Nucleus accumbens (tissue), 56 donors: ENCODE results near the gene SLC23A1.
"Not testable (repeated sequence)": the region's sequence is repeated elsewhere in the genome, so short reads cannot be mapped to it uniquely, and the experiment has no call there.

Source experiments
- DNase-seq, 56 donors: peaks; one replicate each; lab custom pipeline; 2025; lab: John Stamatoyannopoulos, UW

Gene SLC23A1

DNA sequence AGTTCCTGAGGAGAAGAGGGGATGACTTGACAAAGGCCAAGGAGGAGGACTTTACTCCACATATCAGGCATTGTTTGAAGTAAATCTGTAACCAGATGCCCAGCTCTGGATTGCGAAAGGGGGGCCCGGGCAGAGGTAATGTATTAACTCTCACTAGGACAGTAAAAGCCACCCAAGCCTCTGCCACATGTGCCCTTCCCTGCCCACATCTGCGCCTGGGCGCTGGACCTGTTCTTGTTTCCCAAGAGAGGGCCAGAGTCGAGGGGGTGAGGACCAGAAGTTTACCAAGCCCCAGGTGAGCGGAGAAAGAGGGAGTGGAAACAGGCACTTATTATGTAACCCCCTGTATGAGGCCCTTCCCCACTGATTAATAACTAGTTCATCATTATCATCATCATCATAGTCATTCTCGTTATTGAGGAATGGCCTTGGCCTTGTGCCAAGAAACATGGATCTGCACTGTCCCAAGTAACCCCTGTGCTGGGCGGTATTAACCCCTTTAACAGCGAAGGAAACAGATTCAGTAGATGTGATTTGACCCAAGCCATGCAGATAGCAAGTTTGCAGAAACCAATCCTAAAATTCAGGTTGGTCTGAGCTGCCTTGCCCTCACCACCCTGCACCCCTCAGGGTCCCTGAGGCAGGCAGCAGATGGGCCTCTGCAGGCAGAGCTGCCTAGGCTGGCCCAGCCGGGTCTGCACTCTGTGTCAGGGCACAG, at the start of gene SLC23A1:
TSS of gene SLC23A1 (minus strand) at position 23 of the 718 bp plus-strand sequence. CDS start 44 bp downstream, outside the sequence.
- no peak for DNase-seq

DNA sequence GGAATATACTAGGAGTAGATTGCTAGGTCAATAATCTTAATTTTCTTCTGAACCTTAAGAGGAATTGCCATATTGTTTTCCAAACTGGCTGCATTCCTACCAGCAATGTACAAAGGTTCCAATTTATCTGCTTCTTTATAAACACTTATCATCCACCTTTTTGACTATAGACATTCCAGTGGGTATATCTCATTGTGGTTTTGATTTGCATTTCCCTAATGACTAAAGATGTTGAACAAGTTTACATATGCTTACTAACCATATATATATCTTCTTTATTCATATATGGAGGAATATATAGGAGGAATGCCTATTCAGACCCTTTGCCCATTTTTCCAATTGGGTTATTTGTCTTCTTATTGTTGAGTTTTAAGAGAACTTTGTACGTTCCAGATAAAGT, 48.6 kb upstream of the SLC23A1 start:
- no peak for DNase-seq

DNA sequence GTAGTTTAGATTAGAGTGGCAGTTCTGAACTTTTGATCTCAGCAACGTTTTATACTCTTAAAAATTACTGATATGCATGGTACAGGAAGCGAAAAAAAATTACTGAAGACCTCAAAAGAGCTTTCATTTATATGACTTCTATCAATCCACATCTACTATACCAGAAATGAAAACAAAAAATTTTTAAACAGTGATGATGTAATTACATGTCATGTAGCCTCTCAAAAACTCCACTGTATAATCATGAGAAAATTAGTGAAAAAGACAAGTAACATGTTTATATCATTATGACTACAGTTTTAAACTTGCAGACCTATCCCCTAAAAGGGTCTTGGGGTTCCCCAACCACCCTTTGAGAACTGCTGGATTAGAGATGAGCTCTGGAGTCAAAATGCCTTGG, 46.9 kb upstream of the SLC23A1 start:
- no peak for DNase-seq

DNA sequence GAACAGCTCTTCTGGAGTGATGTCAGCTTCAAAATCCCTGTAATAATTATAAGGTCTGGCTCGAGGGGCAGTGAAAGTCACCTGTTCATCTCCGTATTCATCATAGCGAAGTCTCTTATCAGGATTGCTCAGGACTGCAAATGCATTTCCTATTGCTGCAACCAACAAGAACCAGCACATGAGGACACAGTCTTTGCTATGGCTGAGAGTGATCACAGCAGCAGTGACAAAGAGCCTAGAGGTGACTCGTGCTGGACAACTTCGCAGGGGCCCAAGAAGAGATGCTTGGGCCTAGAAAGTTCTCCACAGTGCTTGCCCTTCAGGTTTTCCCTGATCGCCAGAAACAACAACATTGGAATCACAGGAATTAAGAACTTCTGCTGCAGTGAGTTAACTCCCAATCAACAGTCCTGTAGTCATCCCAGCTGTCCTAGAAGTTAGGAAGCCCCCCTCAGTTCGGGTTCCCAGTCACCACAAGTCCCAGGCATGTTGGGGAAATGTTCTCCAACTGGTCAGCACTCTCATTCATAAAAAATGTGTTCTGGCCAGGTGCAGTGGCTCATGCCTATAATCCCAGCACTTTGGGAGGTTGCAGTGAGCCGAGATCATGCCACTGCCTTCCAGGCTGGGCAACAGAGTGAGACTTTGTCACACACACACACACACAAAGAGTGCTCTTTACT, 43.2 kb upstream of the SLC23A1 start:
- no peak for DNase-seq

DNA sequence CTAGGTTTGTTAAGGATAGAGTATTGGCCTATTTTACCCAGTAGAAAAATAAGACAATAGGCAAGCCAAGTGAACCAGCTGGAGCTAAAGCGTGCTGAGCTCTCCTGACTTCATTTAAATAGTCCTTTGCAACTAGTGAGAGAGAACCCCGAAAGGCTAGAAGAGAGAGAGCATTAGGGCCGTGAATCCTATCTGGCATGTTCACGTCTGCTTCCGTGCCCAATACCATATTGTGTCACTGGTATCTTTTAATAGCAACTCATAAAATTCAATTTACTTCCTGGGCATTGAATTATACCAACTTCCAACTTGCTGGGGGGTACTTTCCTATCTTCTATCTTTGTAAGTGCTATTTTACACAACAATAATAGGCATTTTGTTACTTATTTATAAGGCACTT, 42.4 kb upstream of the SLC23A1 start:
- no peak for DNase-seq

DNA sequence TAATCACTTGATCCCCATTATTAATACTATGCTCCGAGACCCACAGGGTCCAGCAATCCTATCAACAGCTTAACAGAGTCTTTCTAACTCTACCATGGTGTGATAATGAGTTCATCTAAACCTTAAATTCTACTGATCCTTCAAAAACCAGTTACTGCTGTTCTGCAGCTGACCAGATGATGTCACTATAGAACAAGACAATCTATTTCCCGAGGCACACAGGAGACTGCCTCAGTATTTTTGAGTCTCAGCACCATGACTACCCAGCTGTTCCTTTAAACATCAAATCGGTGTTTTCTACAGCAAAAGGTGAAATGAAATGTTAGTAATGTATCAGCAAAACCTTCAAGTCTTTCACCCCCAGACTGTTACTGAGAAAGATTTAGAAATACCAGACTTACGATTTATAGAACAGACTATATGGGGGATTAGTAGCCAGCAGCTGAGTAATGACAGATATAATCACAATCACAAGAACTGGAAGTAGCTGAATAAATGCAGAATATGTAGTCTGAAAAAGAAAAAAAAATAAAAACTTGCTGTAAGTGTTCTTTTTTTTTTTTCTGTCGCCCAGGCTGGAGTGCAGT, 39.3 kb upstream of the SLC23A1 start:
- DNase-seq = peak in 13 of 56 donors; percentile 6 to 60 (median 31)

DNA sequence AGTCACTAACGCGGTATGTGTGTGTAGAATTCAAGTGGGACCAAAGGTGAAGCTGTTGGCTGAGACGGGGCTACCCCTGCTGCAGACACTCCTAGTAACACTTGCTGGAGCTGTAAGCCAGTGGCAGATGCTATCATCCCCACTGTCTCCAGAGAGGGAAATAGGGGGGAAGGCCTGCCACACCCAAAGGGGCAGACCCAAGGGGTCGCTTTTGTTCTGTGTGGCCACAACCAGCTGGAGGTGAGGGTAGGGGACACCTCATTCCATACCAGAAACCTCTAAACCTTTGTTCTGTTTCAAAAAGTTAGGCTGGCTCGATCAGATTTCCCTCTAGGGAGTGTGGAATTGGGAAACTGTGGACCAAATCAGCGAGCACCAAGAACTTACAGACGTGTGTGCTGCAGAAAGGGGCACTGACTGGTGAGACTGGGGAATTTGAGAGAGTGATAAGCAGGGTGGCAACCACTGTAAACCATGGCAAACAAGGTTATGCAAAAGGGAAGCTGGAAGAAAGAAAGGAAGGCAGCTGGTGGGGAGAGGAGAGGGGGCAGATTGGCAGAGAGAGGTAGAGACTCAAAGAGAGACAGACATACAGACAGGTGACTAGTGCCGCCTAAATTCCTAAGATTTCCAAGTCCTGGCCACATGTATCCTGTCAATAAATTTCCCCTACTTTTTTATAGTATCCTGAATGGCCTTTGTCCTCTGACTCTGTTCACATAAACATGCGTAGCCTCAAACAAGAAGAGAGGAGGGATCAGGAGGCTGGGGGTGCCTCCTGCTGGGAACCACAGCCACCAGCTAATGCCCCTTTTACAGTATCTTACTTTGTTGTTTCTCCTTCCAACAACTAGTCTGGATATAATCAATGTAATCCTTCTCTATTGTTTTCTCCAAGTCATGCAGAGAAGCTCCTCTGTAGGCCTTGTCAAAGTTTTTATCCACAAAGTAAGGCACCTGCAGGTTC, 36.4 kb upstream of the SLC23A1 start:
- no peak for DNase-seq

DNA sequence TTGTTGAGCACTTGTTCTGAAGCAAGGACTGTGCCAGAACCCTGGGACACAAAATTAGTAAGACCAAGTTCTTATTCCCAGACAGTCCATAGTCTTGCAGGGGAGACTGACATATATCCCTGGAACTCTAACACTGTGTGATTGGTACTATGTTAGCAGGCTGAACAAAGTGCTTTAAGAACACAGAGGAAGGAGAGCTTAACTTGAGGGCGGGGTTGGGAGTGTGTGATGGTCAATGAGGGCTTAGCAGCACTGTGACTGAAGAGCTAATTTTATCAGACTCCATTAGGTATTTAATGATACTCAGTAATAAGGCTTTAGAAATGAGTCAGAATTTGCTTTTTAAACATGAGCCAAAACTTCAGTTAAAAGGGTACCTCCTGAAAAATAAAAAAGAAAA, 35.7 kb upstream of the SLC23A1 start:
- no peak for DNase-seq

DNA sequence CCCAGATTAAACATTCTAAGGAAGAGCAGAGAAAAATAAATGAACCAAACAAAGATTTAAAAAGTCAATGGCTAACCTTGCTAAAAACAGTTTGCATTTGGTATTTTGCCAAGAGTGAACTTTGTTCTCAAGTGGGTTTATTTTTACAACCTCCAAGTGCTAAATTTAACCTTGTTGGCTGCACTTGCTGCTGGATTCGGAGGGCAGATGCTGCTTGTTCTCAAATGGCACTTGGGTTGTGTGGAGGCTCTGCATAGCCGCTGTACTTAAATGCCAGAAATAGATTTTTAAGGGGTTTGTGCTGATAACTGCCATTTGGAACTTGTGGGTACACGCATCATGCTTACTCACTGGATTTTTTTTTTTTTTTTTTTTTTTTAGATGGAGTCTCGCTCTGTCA, 34.1 kb upstream of the SLC23A1 start:
- DNase-seq = peak in 5 of 56 donors; percentile 20 to 44 (median 22)

DNA sequence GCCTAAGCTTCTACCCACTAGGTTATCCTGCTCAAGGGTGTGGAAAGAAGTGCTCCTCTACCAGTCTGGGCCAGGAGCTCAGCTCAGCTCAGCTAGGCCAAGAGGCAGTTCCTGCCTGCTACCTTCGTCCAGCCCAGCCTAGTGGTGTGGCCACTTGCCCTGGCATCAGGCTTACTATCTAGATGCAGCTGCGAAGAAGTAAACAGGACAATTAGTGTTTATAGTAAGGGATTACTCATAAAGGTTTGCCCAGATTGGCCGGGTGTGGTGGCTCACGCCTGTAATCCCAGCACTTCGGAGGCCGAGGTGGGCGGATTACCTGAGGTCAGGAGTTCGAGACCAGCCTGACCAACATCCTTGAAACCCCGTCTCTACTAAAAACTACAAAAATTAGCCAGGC, 33.6 kb upstream of the SLC23A1 start:
- no peak for DNase-seq

DNA sequence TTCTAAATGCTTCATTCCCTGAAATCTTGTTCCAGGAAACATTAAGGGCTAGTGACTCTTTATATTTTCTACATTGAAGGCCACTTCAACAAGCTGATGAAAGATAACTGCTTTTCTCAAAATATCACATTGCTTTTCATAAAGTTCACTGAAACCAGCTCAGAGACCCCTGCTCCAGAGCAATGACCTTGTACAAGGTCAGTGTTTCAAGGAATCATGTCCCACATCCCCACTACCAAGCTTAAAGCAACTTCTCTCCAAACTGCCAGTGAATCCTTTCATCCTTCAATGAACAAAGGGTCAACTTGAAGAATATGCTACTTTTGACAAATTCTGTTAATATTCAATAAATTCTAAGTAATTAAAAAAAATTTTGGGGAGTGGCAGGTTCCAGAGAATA, 32.8 kb upstream of the SLC23A1 start:
- no peak for DNase-seq

DNA sequence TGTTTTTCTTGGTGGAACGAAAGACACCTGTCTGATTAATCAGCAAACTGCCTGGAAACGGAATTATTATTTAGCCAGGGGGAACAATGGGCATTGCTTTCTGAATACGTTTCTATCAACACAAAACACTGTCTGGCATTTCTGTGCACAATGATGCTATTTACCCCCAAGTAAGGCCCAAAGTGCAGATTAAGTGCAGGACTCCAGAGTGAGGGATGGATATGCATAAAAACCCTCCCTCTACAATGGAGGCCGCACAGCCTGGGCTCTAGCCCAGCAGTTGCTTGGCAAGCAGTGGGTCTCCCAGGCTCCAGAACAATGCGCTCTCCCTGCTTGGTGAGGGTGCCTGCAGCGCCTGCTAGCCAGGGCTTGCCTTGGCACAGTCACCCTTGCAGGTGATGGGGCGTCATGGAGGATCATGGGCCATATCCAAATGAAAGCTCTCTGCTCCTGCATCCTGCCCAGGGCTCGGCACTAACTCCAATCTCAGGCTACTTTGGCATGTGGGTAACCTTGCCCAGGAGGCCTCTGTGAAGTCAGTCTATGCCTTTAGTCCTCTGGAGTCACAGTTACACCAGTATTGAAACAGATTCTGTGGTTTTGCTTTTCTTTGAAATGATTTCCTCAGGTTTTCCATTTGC, 32.2 kb upstream of the SLC23A1 start:
- peak in 54 of 56 donors; percentile 30 to 92 (median 76) for DNase-seq

DNA sequence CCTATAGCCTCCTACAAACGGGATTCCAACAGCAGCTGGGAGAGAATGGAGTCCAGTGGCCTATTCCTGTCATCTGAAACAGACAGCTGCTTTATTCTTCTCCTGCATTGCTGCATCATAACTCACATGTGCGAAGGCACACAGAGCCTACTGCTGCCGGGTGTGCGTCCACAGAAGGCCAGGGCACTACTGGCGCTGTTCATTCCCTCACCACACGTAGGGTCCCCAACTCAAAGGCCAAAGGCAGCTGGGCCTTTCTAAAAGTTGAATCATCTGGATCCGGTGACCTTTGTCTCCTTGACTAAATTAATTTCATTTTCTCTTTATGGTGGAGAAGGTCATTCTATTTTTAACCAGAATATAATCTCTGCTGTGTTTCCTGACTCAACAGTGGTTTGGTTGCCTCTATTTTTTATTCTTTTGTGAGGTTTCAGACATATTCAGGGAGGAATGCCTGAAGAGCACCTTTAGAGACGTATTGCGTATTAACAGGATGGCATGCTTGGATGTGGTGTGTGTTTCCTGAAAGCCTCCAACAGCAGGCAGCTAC, 31.6 kb upstream of the SLC23A1 start:
- peak in 24 of 56 donors; percentile 17 to 66 (median 34) for DNase-seq

DNA sequence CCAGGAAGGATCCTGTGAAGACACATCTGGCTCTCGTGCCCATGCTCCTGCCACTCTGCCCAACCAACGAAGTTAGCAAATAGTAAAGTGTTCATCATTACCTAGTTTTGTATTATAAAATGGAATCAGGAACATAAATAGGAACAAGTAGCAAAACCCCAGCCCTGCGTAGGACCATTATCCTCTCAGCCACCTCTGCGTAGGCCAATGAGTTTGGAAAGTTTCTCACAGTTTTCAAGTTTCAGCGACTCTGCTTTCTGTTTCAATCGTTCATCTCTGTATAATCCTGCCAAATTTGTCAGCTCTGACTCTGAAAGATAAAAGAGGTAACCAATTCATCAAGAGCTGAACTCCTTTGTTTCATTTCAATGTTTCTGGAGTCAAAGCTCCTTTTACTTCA, 30.9 kb upstream of the SLC23A1 start:
- DNase-seq = no peak

DNA sequence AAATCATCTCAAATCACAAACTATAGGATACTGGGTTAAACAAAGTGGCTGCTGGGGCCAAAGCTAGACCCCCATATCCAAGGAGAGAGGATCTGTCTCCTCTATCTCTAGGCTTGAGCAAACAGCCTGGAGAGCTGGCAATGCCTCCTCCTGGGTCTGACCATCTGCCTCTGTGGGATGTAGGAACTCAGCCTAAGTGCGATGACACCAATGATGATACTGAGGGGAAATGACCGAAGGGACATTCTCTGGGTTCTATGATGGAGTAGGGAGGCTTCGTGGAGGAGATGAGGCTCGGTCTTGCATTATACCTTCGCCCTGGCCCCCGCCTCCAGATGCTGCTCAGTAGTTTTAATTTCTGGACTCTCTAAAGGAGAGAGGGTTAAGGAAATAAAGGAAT, 30.1 kb upstream of the SLC23A1 start:
- DNase-seq = no peak

DNA sequence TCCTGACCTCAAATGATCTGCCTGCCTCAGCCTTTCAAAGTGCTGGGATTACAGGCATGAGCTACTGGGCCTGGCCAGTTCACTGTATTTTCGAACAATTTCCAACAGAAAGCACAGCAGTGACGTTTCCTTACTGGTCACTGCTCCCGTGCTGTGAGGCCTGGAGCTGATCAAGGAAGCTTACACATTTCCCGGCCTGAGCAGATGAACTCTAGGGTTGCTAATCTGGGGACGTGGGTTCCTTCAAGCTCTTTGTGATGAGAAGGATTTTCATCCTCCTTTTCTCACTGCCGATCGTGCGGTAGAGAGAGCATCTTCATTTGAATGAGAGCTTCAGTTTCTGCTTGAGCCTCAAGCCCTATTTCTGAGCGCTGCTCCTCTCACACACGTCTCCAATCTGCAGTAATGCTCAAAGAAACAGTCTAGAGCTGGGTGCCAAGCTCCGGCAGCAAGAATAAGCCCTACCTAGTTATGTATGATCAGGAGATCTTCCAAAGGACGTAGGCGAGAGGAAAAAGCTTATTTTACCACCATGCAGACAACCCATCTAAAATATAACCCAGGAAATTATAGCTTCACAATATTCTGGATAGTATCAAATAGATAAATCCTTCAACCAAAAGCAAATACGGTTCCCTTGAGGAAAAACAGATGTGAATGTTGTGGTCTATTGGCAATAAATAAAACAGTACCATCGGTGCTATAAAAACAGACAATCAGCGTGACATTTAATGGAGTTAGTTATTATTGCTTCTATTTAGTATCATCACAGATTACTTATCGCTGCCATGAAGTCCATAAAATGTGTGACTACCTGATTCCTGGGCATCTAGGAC, 28.1 kb upstream of the SLC23A1 start:
- peak in 2 of 56 donors; percentile 20 to 33 for DNase-seq

DNA sequence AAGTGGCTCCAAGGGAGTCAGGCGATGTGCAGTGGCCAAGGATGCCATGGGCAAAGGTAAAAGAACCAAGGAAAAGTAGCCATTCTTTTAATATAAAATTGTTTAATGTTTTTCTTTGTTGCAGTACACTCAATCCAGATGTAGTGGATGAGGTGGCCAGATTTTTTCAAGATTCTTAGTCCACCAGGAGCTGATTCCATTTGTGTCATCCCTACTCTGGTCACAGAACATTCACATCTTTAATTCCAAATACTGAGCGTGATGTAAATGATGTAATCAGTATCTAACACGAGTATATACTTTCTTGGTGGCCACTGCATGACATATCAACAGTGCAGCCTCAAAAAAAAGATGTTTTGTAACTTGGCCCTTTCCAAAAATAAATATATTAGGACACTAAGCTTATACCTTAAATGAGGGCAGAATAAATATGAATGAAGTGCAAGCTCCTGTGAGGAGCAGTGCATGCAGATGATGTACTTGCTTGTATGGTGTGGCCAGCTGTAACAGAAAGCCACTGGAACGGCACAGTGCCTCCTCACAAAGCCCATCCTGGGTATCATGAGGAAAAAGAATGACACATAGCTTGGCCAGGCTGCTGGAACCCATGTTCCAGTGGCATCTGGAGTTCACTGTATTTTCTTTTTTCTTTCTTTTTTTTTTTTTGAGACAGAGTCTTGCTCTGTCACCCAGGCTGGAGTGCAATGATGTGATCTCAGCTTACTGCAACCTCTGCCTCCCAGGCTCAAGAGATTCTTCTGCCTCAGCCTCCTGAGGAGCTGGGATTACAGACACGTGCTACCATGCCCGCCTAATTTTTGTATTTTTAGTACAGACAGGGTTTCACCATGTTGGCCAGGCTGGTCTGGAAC, 27.3 kb upstream of the SLC23A1 start:
- DNase-seq = peak in 1 of 56 donors; percentile 28

DNA sequence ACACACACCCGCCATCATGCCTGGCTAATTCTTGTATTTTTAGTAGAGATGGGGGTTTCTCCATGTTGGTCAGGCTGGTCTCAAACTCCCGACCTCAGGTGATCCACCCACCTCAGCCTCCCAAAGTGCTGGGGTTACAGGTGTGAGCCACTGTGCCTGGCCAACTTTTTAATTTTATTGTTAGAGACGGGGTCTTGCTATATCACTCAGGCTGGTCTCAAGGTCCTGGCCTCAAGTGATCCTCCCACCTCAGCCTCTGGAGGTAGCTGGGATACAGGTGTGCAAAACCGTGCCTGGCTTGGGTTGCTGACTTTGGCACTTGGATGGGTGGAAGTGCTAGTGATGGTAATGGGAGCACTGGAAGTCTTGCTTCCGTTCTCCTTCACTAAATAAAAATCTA, 26.0 kb upstream of the SLC23A1 start:
- not testable (repeated sequence) for DNase-seq
